GM12878 (cell line): Measurements from ENCODE around the gene ASB15. TPM values are rescaled to one million over a fixed set of nuclear protein-coding genes. Genes with fewer than 3 reads are reported as not detected.
A peak's percentile ranks its signal among the peaks of the same experiment; 100 is the strongest.

Experiments
- ATAC-seq: fragments of 200-7000 bp; cut with Tn5 transposase; 3 replicates; pipeline ENCODE4 v1.9.1; 2020; ENCODE audit warnings: mild to moderate bottlenecking, moderate library complexity
- BruUV-seq: library from RNA; stranded (reverse); fragments of 400-500 nt; replicated peaks from 2 replicates; lab custom pipeline; 2021; lab: Mats Ljungman, UMichigan
- CTCF ChIA-PET: fragments of 300-600 bp; sonication (Branson Sonifier 250); formaldehyde crosslinking; extraction: SDS; loops from one replicate; lab custom pipeline; 2021; ENCODE audit warnings: inconsistent platforms; lab: Yijun Ruan, JAX
- POLR2A ChIA-PET: fragments of 350-600 bp; formaldehyde crosslinking; extraction: SDS; loops from one replicate; lab custom pipeline; 2021; ENCODE audit warnings: inconsistent platforms; lab: Charles Lee
- RAD21 ChIA-PET: fragments of 300-600 bp; sonication (Branson Sonifier 250); formaldehyde crosslinking; loops from one replicate; lab custom pipeline; 2023; ENCODE audit warnings: antibody characterized with exemption; ENCODE audit not compliant: unreplicated experiment; lab: Charles Lee
- SMC1A ChIA-PET: fragments of 300-600 bp; sonication (Branson Sonifier 250); formaldehyde crosslinking; loops from one replicate; lab custom pipeline; 2023; ENCODE audit not compliant: unreplicated experiment, uncharacterized antibody; lab: Charles Lee
- DNase-seq: peaks from one replicate; pipeline ENCODE4 v3.0.0-alpha.2; 2011; ENCODE audit warnings: low read depth, low spot score
- FAIRE-seq: peaks from 3 replicates; lab custom pipeline; 2011; peaks lifted over from hg19 to GRCh38; lab: Jason Lieb, UNC
- H2AFZ ChIP-seq: 2 replicates; pipeline ENCODE4 v1.6.0; 2011; ENCODE audit warnings: low read depth, low read length, control low read depth; ENCODE audit not compliant: control insufficient read depth
- H3K27ac ChIP-seq: 2 replicates; pipeline ENCODE4 v1.5.1; 2011; ENCODE audit warnings: control low read depth; ENCODE audit not compliant: control insufficient read depth, insufficient read depth
- H3K27me3 ChIP-seq, 2 experiments: replicated peaks in 1 of 2; 2 replicates each; pipeline versions ENCODE4 v1.6.0 to v1.6.1; 2011; ENCODE audit warnings: low read length in 1 of 2; ENCODE audit not compliant: control insufficient read depth in 2 of 2, insufficient read depth in 2 of 2
- H3K36me3 ChIP-seq, 2 experiments: 2 replicates each; pipeline ENCODE4 v1.5.1; 2011; ENCODE audit warnings: low read length in 1 of 2; ENCODE audit not compliant: control insufficient read depth in 2 of 2, insufficient read depth in 2 of 2
- H3K4me1 ChIP-seq: 2 replicates; pipeline ENCODE4 v1.6.1; 2011; ENCODE audit warnings: mild to moderate bottlenecking, low read length, moderate library complexity, mixed read lengths; ENCODE audit not compliant: control insufficient read depth, insufficient read depth
- H3K4me2 ChIP-seq: 2 replicates; pipeline ENCODE4 v1.6.0; 2011; ENCODE audit warnings: control low read depth; ENCODE audit not compliant: control insufficient read depth, insufficient read depth
- H3K4me3 ChIP-seq: fragments of 200-600 bp; sonication (generic); 2 replicates; pipeline ENCODE4 v1.5.1; 2016
- H3K79me2 ChIP-seq: 2 replicates; pipeline ENCODE4 v1.6.0; 2011; ENCODE audit warnings: low read length; ENCODE audit not compliant: control insufficient read depth, insufficient read depth
- H3K9ac ChIP-seq: 2 replicates; pipeline ENCODE4 v1.8.0; 2011; ENCODE audit warnings: low read length, control low read depth, mixed read lengths; ENCODE audit not compliant: control insufficient read depth, insufficient read depth
- H3K9me3 ChIP-seq: replicated peaks from 3 replicates; pipeline ENCODE4 v1.5.1; 2011; ENCODE audit warnings: mild to moderate bottlenecking, low read length; ENCODE audit not compliant: control insufficient read depth, insufficient read depth
- H4K20me1 ChIP-seq: 2 replicates; pipeline ENCODE4 v1.6.0; 2011; ENCODE audit not compliant: control insufficient read depth, insufficient read depth
- FOS ChIP-seq: IDR thresholded peaks from 3 replicates; pipeline ENCODE4 v1.6.1; 2011; ENCODE audit warnings: borderline replicate concordance; ENCODE audit not compliant: insufficient read length; ENCODE audit errors: extremely low read depth
- HDGF ChIP-seq: fragments of 450-650 bp; IDR thresholded peaks from 2 replicates; pipeline ENCODE4 v1.6.1; 2016; ENCODE audit warnings: antibody characterized with exemption
- KDM1A ChIP-seq: fragments of 200-600 bp; sonication (generic); IDR thresholded peaks from 2 replicates; pipeline ENCODE4 v1.6.1; 2016; ENCODE audit warnings: borderline replicate concordance
- NFYB ChIP-seq: IDR thresholded peaks from 2 replicates; pipeline ENCODE4 v1.6.1; 2011; ENCODE audit warnings: low read depth, mild to moderate bottlenecking, low read length, improper control_type of control experiment, moderate library complexity; ENCODE audit not compliant: insufficient read depth
- POU2F2 ChIP-seq: IDR thresholded peaks from 3 replicates; pipeline ENCODE4 v1.6.1; 2011; ENCODE audit warnings: low read depth, mild to moderate bottlenecking, low read length, borderline replicate concordance
- RUNX3 ChIP-seq: IDR thresholded peaks from 2 replicates; pipeline ENCODE4 v1.6.1; 2012; ENCODE audit warnings: low read length, inconsistent platforms
- SMARCA5 ChIP-seq: fragments of 450-650 bp; IDR thresholded peaks from 2 replicates; pipeline ENCODE4 v1.6.1; 2017; ENCODE audit warnings: mild to moderate bottlenecking
- YY1 ChIP-seq: IDR thresholded peaks from 2 replicates; pipeline ENCODE4 v1.6.1; 2011; ENCODE audit warnings: low read depth, mild to moderate bottlenecking, low read length
- ZNF622 ChIP-seq: fragments of 450-650 bp; IDR thresholded peaks from 2 replicates; pipeline ENCODE4 v1.6.1; 2017; ENCODE audit warnings: mild to moderate bottlenecking, inconsistent platforms
- WGBS: methylation state at CpG from one replicate; pipeline ENCODE4 v1.1.6; 2016; ENCODE audit warnings: low lambda C conversion rate; ENCODE audit not compliant: insufficient replicate concordance, insufficient coverage; ENCODE audit errors: missing lambda C conversion rate; 5-methylcytosine and 5-hydroxymethylcytosine counted together
- in situ Hi-C: fragments of 300-500 bp; cut with MboI; formaldehyde crosslinking; loops from 9 replicates; pipeline ENCODE4 v1.14.3; 2018; ENCODE audit warnings: mixed read lengths
- intact Hi-C: fragments of 100-400 bp; cut with micrococcal nuclease; formaldehyde crosslinking; loops from one replicate; pipeline ENCODE4 v1.14.2; 2022; ENCODE audit not compliant: unreplicated experiment
- polyA plus RNA-seq, 11 experiments: library from polyadenylated mRNA; depleted of rRNA in 4 of 11; unstranded in 6 of 11; stranded (reverse) in 5 of 11; fragments of >200 nt; fragmentation: Nextera tagmentation in 4 of 11; fragmentation: Illumina TruSeq in 1 of 11; extraction: Ambion mirVana in 4 of 11; extraction: Trizol in 1 of 11; gene quantifications; 1 replicate in 1 of 11; 2 replicates in 10 of 11; pipeline versions ENCODE4 v1.2.1 to v1.2.3, GENCODE V29; 2011 to 2016; ENCODE audit warnings: inconsistent platforms in 2 of 11, missing spikeins in 2 of 11, low read depth in 1 of 11
- total RNA-seq, 4 experiments: library from RNA; depleted of rRNA in 3 of 4; stranded (reverse); fragments of >200 nt in 3 of 4; fragmentation: Illumina TruSeq in 1 of 4; extraction: Trizol in 1 of 4; gene quantifications; 2 replicates each; pipeline versions ENCODE4 v1.2.1 to v1.2.3, GENCODE V29; 2013 to 2021
- TF ChIP-seq, protein P1 (sequence below): fragments of 450-650 bp; IDR thresholded peaks from 2 replicates; pipeline ENCODE4 v1.6.1; 2016; ENCODE audit warnings: mild to moderate bottlenecking

Gene ASB15
- total and polyA plus RNA-seq, 10 of the 15 experiments (the other 5 are each of a cell fraction or from before 2014, with no cell fraction given) = not detected

DNA sequence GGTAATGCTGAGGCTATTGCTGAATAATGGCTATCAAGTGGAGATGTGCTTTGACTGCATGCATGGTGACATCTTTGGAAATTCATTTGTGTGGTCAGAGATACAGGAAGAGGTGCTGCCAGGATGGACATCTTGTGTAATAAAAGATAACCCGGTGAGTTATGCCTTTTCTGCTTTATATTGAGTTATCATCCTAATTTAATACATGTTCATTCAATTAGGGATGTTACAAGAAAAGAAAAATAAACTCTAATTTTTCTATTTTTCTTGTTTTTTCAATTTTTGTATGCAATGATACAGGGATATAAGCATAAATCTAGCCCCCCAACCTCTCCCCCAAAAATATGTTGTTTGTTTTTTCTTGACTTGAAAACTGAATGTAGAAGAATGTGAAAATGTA, 27.7 kb downstream of the ASB15 start (continued):
- TF ChIP-seq POU2F2 (no peak), YY1 (no peak), KDM1A (no peak), SMARCA5 (no peak)
- TF ChIP-seq, protein P1, sequence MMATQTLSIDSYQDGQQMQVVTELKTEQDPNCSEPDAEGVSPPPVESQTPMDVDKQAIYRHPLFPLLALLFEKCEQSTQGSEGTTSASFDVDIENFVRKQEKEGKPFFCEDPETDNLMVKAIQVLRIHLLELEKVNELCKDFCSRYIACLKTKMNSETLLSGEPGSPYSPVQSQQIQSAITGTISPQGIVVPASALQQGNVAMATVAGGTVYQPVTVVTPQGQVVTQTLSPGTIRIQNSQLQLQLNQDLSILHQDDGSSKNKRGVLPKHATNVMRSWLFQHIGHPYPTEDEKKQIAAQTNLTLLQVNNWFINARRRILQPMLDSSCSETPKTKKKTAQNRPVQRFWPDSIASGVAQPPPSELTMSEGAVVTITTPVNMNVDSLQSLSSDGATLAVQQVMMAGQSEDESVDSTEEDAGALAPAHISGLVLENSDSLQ = no peak

- no peak for DNase-seq
- 15% methylated on average over 2 of the region's 2 CpGs for WGBS
- CTCF ChIA-PET = interaction anchor here (1.4 kb wide), 1 partner anchor 9 kb away, joined by 3 read pairs; no protein-coding TSS in a partner anchor
These were observed 31.2 kb downstream of the ASB15 start for GRCh38 chr7:123632808-123633207.

More at GRCh38 chr7:123632808-123633207, 31.2 kb downstream of the ASB15 start:
- H3K4me3 ChIP-seq = no peak overlapping the region
- ChIA-PET RAD21 (interaction anchor here (1.9 kb wide), 1 partner anchor 139 kb away, joined by 4 read pairs; no protein-coding TSS in a partner anchor), POLR2A (no interaction called here), SMC1A (interaction anchor here (1.6 kb wide), 1 partner anchor 240 kb away, joined by 6 read pairs; no protein-coding TSS in a partner anchor)
- H3K27me3 ChIP-seq = no peaks in the 10 kb centered on the region
- H2AFZ ChIP-seq = no peak overlapping the region
- intact Hi-C loops = no loop called here
- H3K36me3 ChIP-seq = no peaks in the 10 kb centered on the region
- no TSS peak for BruUV-seq
- H3K9ac ChIP-seq = no peak overlapping the region
- H4K20me1 ChIP-seq = no peaks in the 10 kb centered on the region
- no peaks in the 10 kb centered on the region for H3K79me2 ChIP-seq
- ATAC-seq = no peak
- H3K27ac ChIP-seq = no peak overlapping the region
- peak; percentile 23 for FAIRE-seq
- no peaks in the 10 kb centered on the region for H3K4me1 ChIP-seq
- H3K9me3 ChIP-seq = no peaks in the 10 kb centered on the region
- in situ Hi-C loops = no loop called here
- H3K4me2 ChIP-seq = no peak overlapping the region
- TF ChIP-seq FOS (no peak), RUNX3 (no peak), NFYB (no peak), HDGF (no peak), ZNF622 (no peak)
- TF ChIP-seq, all 136 proteins: peak for 0
